ENCODE measurements around the gene C16orf86.

DNA sequence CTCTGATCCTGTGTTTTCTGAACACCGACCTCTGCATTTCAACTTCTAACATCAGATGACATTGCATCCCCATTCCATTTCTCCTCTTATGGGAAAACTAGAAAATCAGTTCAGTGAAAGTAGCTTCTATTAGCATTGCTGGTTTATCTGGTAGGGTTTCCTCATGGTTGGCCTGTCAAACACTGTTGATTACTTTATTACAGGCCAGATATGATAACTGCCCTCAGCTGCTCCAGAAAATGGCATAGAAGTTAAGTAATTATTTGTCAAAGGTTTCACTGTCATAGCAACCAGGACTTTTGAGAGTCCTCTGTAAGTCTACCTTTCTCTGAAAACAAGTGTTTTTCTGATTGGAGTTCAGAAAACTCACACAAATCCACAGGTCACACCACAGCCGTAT lies 49.5 kb downstream of the C16orf86 start:
- TF ChIP-seq, protein P1, sequence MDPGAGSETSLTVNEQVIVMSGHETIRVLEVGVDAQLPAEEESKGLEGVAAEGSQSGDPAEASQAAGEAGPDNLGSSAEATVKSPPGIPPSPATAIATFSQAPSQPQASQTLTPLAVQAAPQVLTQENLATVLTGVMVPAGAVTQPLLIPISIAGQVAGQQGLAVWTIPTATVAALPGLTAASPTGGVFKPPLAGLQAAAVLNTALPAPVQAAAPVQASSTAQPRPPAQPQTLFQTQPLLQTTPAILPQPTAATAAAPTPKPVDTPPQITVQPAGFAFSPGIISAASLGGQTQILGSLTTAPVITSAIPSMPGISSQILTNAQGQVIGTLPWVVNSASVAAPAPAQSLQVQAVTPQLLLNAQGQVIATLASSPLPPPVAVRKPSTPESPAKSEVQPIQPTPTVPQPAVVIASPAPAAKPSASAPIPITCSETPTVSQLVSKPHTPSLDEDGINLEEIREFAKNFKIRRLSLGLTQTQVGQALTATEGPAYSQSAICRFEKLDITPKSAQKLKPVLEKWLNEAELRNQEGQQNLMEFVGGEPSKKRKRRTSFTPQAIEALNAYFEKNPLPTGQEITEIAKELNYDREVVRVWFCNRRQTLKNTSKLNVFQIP (CRISPR knock-in tag; IDR thresholded peaks at IDR 0.05; ENCODE audit: borderline replicate concordance, low read depth), result no peak
- TF ChIP-seq ZNF8 (CRISPR knock-in tag; IDR thresholded peaks at IDR 0.05) (no peak), OSR1 (CRISPR knock-in tag; IDR thresholded peaks at IDR 0.05) (no peak), RARB (CRISPR knock-in tag; IDR thresholded peaks at IDR 0.05) (no peak)
- TF ChIP-seq, protein P2, sequence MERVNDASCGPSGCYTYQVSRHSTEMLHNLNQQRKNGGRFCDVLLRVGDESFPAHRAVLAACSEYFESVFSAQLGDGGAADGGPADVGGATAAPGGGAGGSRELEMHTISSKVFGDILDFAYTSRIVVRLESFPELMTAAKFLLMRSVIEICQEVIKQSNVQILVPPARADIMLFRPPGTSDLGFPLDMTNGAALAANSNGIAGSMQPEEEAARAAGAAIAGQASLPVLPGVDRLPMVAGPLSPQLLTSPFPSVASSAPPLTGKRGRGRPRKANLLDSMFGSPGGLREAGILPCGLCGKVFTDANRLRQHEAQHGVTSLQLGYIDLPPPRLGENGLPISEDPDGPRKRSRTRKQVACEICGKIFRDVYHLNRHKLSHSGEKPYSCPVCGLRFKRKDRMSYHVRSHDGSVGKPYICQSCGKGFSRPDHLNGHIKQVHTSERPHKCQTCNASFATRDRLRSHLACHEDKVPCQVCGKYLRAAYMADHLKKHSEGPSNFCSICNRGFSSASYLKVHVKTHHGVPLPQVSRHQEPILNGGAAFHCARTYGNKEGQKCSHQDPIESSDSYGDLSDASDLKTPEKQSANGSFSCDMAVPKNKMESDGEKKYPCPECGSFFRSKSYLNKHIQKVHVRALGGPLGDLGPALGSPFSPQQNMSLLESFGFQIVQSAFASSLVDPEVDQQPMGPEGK (CRISPR knock-in tag; IDR thresholded peaks at IDR 0.05; ENCODE audit: borderline replicate concordance), result no peak
- TF ChIP-seq, protein P3, sequence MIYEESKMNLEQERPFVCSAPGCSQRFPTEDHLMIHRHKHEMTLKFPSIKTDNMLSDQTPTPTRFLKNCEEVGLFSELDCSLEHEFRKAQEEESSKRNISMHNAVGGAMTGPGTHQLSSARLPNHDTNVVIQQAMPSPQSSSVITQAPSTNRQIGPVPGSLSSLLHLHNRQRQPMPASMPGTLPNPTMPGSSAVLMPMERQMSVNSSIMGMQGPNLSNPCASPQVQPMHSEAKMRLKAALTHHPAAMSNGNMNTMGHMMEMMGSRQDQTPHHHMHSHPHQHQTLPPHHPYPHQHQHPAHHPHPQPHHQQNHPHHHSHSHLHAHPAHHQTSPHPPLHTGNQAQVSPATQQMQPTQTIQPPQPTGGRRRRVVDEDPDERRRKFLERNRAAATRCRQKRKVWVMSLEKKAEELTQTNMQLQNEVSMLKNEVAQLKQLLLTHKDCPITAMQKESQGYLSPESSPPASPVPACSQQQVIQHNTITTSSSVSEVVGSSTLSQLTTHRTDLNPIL (CRISPR knock-in tag; IDR thresholded peaks at IDR 0.05; ENCODE audit: low read depth), result no peak

All from SK-N-SH treated with all-trans-retinoic acid at 6 μM for 48 hours (cell line).